Gastroesophageal sphincter (tissue), 3 donors: Measurements from ENCODE around the gene LMNB1.

ENCODE experiments used
- CTCF ChIP-seq, 4 experiments: fragments of 200-600 bp in 2 of 4; fragments of 450-650 bp in 2 of 4; sonication (generic) in 1 of 4; IDR thresholded peaks; one replicate each; pipeline ENCODE4 v1.5.1; 2017 to 2019; ENCODE audit warnings: antibody characterized with exemption in 4 of 4, mild to moderate bottlenecking in 2 of 4, moderate library complexity in 2 of 4
- EP300 ChIP-seq: sonication (generic); formaldehyde crosslinking; IDR thresholded peaks from one replicate; pipeline ENCODE4 v1.6.1; 2017; ENCODE audit warnings: antibody characterized with exemption, mild to moderate bottlenecking
- POLR2AphosphoS5 ChIP-seq: sonication (generic); formaldehyde crosslinking; IDR thresholded peaks from one replicate; pipeline ENCODE4 v1.6.1; 2017; ENCODE audit warnings: antibody characterized with exemption

GRCh38 chr5:126801174-126801991, 24.4 kb downstream of the LMNB1 start:
- no peak for TF ChIP-seq EP300
- TF ChIP-seq CTCF (IDR thresholded peaks at IDR 0.05) = no peak
- no peak for TF ChIP-seq POLR2AphosphoS5
